Astrocyte of the cerebellum (primary cell): Measurements from ENCODE around the gene TCF7L2.

ENCODE experiments used
- DNase-seq: peaks from one replicate; pipeline ENCODE4 v3.0.0-alpha.2; 2011; ENCODE audit warnings: low read depth
- H3K4me3 ChIP-seq: 2 replicates; pipeline ENCODE4 v1.5.1; 2011; ENCODE audit warnings: mild to moderate bottlenecking, low read depth, low read length, moderate library complexity
- CTCF ChIP-seq: IDR thresholded peaks from 2 replicates; pipeline ENCODE4 v1.5.1; 2012; ENCODE audit warnings: low read length, low read depth, moderate library complexity, mild to moderate bottlenecking; ENCODE audit errors: missing control alignments
- in situ Hi-C: cut with HindIII; loops from 2 replicates; pipeline ENCODE4 v1.10.0; 2017; ENCODE audit warnings: low sequenced_read_pairs

TCF7L2 gene

GRCh38 chr10:113207924-113208323 lies 257.9 kb downstream of the TCF7L2 start:
- no peak overlapping the region for H3K4me3 ChIP-seq
- no peak for TF ChIP-seq CTCF
- in situ Hi-C loops, result no loop called here
- no peak for DNase-seq

GRCh38 chr10:113213035-113213434 lies 263.0 kb downstream of the TCF7L2 start:
- DNase-seq, result no peak
- TF ChIP-seq CTCF, result no peak
- in situ Hi-C loops, result no loop called here
- no peak overlapping the region for H3K4me3 ChIP-seq

- no peak overlapping the region for H3K4me3 ChIP-seq
- no peak for DNase-seq
- in situ Hi-C loops, result no loop called here
- TF ChIP-seq CTCF, result no peak
These were observed 264.3 kb downstream of the TCF7L2 start for GRCh38 chr10:113214331-113214730.

- TF ChIP-seq CTCF, result peak; percentile 40
- no peak for DNase-seq
- in situ Hi-C loops, result no loop called here
- no peak overlapping the region for H3K4me3 ChIP-seq
These were observed 266.1 kb downstream of the TCF7L2 start for GRCh38 chr10:113216102-113216501.
